ENCODE measurements around the gene RRM2. TPM values are rescaled to one million over a fixed set of nuclear protein-coding genes. Genes with fewer than 3 reads are reported as not detected.
"Not testable (repeated sequence)": the region's sequence is repeated elsewhere in the genome, so short reads cannot be mapped to it uniquely, and the experiment has no call there.

Gene RRM2
- polyA plus RNA-seq, 1 donor (not counting 4 experiments of a cell fraction or from before 2014, with no cell fraction given) = 25.7 TPM

- Histone ChIP-seq H3K36me3 (ENCODE audit: control insufficient read depth in 2 of 2, extremely low read depth in 1 of 2, insufficient read depth in 2 of 2, low read length in 2 of 2) (no peaks in the 10 kb centered on the region), H3K9ac (ENCODE audit: control insufficient read depth, extremely low read depth, insufficient read depth, low read length) (no peak overlapping the region), H3K27ac (ENCODE audit: control insufficient read depth, insufficient read depth, low read length) (no peak overlapping the region), H3K4me1 (ENCODE audit: control insufficient read depth, extremely low read depth, insufficient read depth, low read length) (peaks cover 1% of the 10 kb centered on the region), H3K9me1 (ENCODE audit: control insufficient read depth, extremely low read depth, insufficient read depth, low read length) (no peaks in the 10 kb centered on the region), H3K27me3 (ENCODE audit: control insufficient read depth, extremely low read depth, insufficient read depth, low read length) (peaks cover 18% of the 10 kb centered on the region), H3K4me3 (ENCODE audit: control insufficient read depth in 2 of 3, extremely low read depth in 1 of 3, insufficient read depth in 2 of 3, low read depth in 1 of 3, low read length in 3 of 3) (no peak overlapping the region), H3K79me2 (ENCODE audit: control insufficient read depth, insufficient read depth, low read length) (no peaks in the 10 kb centered on the region), H3K9me3 (ENCODE audit: control insufficient read depth, low read depth, low read length) (no peaks in the 10 kb centered on the region), H3K4me2 (ENCODE audit: control insufficient read depth, extremely low read depth, insufficient read depth, low read depth, low read length) (no peak overlapping the region), H2AFZ (ENCODE audit: control insufficient read depth, low read length) (no peak overlapping the region), H4K20me1 (ENCODE audit: control insufficient read depth, extremely low read depth, insufficient read depth, low read length) (no peaks in the 10 kb centered on the region)
- dilution Hi-C loops (cut with MboI; ENCODE audit: extremely low pct_ligation_motif_present, low sequenced_read_pairs) = no loop called here
- no peak for TF ChIP-seq EZH2 (IDR thresholded peaks at IDR 0.05; ENCODE audit: low read length)
- no peak for TF ChIP-seq CTCF (optimal IDR thresholded peaks at IDR 0.05 in 1 of 3, IDR thresholded peaks at IDR 0.05 in 1 of 3, conservative IDR thresholded peaks at IDR 0.05 in 1 of 3; ENCODE audit: extremely low read depth in 1 of 3, insufficient read depth in 2 of 3, low read length in 3 of 3)
- DNase-seq (ENCODE audit: low read depth, low spot score) (no peak), FAIRE-seq (no peak)
Observed at GRCh38 chr2:10089565-10090190, 32.9 kb upstream of the RRM2 start.

GRCh38 chr2:10091182-10091888 lies 31.2 kb upstream of the RRM2 start:
- Histone ChIP-seq H3K36me3 (ENCODE audit: control insufficient read depth in 2 of 2, extremely low read depth in 1 of 2, insufficient read depth in 2 of 2, low read length in 2 of 2) (no peaks in the 10 kb centered on the region), H3K4me3 (ENCODE audit: control insufficient read depth in 2 of 3, extremely low read depth in 1 of 3, insufficient read depth in 2 of 3, low read depth in 1 of 3, low read length in 3 of 3) (no peak overlapping the region), H4K20me1 (ENCODE audit: control insufficient read depth, extremely low read depth, insufficient read depth, low read length) (no peaks in the 10 kb centered on the region), H3K4me1 (ENCODE audit: control insufficient read depth, extremely low read depth, insufficient read depth, low read length) (peaks cover 18% of the 10 kb centered on the region), H3K9ac (ENCODE audit: control insufficient read depth, extremely low read depth, insufficient read depth, low read length) (no peak overlapping the region), H2AFZ (ENCODE audit: control insufficient read depth, low read length) (no peak overlapping the region), H3K79me2 (ENCODE audit: control insufficient read depth, insufficient read depth, low read length) (no peaks in the 10 kb centered on the region), H3K27me3 (ENCODE audit: control insufficient read depth, extremely low read depth, insufficient read depth, low read length) (peaks cover 9% of the 10 kb centered on the region), H3K9me3 (ENCODE audit: control insufficient read depth, low read depth, low read length) (no peaks in the 10 kb centered on the region), H3K9me1 (ENCODE audit: control insufficient read depth, extremely low read depth, insufficient read depth, low read length) (no peaks in the 10 kb centered on the region), H3K27ac (ENCODE audit: control insufficient read depth, insufficient read depth, low read length) (no peak overlapping the region), H3K4me2 (ENCODE audit: control insufficient read depth, extremely low read depth, insufficient read depth, low read depth, low read length) (no peak overlapping the region)
- FAIRE-seq (no peak), DNase-seq (ENCODE audit: low read depth, low spot score) (no peak)
- dilution Hi-C loops (cut with MboI; ENCODE audit: extremely low pct_ligation_motif_present, low sequenced_read_pairs) = no loop called here
- TF ChIP-seq EZH2 (IDR thresholded peaks at IDR 0.05; ENCODE audit: low read length) = no peak
- no peak for TF ChIP-seq CTCF (optimal IDR thresholded peaks at IDR 0.05 in 1 of 3, IDR thresholded peaks at IDR 0.05 in 1 of 3, conservative IDR thresholded peaks at IDR 0.05 in 1 of 3; ENCODE audit: extremely low read depth in 1 of 3, insufficient read depth in 2 of 3, low read length in 3 of 3)

- H3K27ac ChIP-seq (ENCODE audit: control insufficient read depth, insufficient read depth, low read length); H3K9me1 ChIP-seq (ENCODE audit: control insufficient read depth, extremely low read depth, insufficient read depth, low read length); DNase-seq (ENCODE audit: low read depth, low spot score); H2AFZ ChIP-seq (ENCODE audit: control insufficient read depth, low read length); H3K27me3 ChIP-seq (ENCODE audit: control insufficient read depth, extremely low read depth, insufficient read depth, low read length); dilution Hi-C loops (cut with MboI; ENCODE audit: extremely low pct_ligation_motif_present, low sequenced_read_pairs); H3K4me2 ChIP-seq (ENCODE audit: control insufficient read depth, extremely low read depth, insufficient read depth, low read depth, low read length); H3K36me3 ChIP-seq (ENCODE audit: control insufficient read depth in 2 of 2, extremely low read depth in 1 of 2, insufficient read depth in 2 of 2, low read length in 2 of 2); H3K9ac ChIP-seq (ENCODE audit: control insufficient read depth, extremely low read depth, insufficient read depth, low read length); H3K79me2 ChIP-seq (ENCODE audit: control insufficient read depth, insufficient read depth, low read length); H3K9me3 ChIP-seq (ENCODE audit: control insufficient read depth, low read depth, low read length); H4K20me1 ChIP-seq (ENCODE audit: control insufficient read depth, extremely low read depth, insufficient read depth, low read length); FAIRE-seq; H3K4me3 ChIP-seq (ENCODE audit: control insufficient read depth in 2 of 3, extremely low read depth in 1 of 3, insufficient read depth in 2 of 3, low read depth in 1 of 3, low read length in 3 of 3): not testable (repeated sequence)
- peaks cover 23% of the 10 kb centered on the region for H3K4me1 ChIP-seq (ENCODE audit: control insufficient read depth, extremely low read depth, insufficient read depth, low read length)
Observed at GRCh38 chr2:10091889-10092244, 30.7 kb upstream of the RRM2 start.
